ENCODE data around the gene YLPM1. TPM values are rescaled to one million over a fixed set of nuclear protein-coding genes. Genes with fewer than 3 reads are reported as not detected.

YLPM1 gene
- polyA plus RNA-seq, 2 donors, result 10.4 to 13.0 TPM

DNA sequence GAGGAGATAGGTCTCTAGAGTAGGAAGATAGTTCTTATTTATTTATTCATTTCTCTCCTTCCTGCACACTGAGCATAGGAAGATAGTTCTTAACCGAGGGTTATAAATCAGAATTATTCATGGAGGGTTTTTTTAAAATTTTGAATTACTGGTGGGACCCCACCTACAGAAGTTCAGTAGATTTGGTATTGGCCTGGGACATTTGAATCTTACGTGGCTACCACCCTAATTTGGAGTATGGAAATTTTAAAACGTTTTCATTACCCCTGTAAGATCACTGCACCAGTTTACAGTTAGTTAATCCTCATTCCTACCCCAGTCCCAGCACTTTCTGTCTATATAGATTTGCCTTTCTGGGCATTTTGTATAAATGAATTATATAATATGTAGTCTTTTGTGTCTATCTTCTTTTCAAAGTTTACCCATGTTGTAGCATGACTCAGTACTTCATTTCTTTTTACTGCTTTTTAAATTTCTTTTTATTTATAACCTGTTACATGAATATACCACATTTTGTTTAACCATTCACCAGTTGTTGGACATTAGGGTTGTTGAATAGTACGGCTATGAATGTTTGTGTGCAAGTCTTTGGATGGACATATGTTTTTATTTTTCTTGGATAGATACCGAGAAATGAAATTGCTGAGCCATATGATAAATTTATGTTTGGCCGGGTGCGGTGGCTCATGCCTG lies 44.9 kb downstream of the YLPM1 start:
- H3K9me3 ChIP-seq (ENCODE audit: control insufficient read depth in 2 of 2, insufficient read depth in 1 of 2, low read depth in 1 of 2, low read length in 1 of 2), result no peaks in the 10 kb centered on the region
- no peak overlapping the region for H3K4me3 ChIP-seq (ENCODE audit: low read depth in 1 of 2, low read length in 2 of 2)
- WGBS, 2 donors, result 91 to 92% methylated on average over 7 of the region's 7 CpGs
- H3K36me3 ChIP-seq (ENCODE audit: control insufficient read depth in 2 of 2, insufficient read depth in 2 of 2, low read length in 1 of 2), result peaks cover 10 to 15% of the 10 kb centered on the region in 2 donors
- no peaks in the 10 kb centered on the region for H3K4me1 ChIP-seq (ENCODE audit: control insufficient read depth in 2 of 2, insufficient read depth in 2 of 2, low read length in 1 of 2)
- no peaks in the 10 kb centered on the region for H3K27me3 ChIP-seq (ENCODE audit: control insufficient read depth in 1 of 2, insufficient read depth in 2 of 2, low read length in 2 of 2)
- no peak overlapping the region for H3K27ac ChIP-seq (ENCODE audit: low read depth in 2 of 2, low read length in 1 of 2)

DNA sequence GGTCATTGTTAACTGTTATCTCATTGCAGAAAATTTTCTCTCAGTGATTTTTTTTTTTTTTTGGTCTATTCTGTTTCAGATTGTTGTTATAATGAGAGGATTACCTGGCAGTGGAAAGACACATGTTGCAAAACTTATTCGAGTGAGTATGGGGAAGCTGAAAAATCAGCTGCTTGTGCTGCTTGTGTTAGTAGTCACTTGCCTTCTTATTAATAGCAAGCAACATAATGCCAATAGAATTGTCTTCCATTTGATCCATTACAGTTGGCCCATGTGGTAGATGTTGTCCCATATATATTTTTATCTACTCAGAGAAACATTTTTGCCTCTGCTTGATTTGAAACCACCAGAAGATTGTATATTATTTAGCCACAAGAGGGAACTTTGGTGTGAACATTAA lies 53.0 kb downstream of the YLPM1 start:
- Histone ChIP-seq H3K4me1 (ENCODE audit: control insufficient read depth in 2 of 2, insufficient read depth in 2 of 2, low read length in 1 of 2) (no peaks in the 10 kb centered on the region), H3K9me3 (ENCODE audit: control insufficient read depth in 2 of 2, insufficient read depth in 1 of 2, low read depth in 1 of 2, low read length in 1 of 2) (no peaks in the 10 kb centered on the region), H3K36me3 (ENCODE audit: control insufficient read depth in 2 of 2, insufficient read depth in 2 of 2, low read length in 1 of 2) (peaks cover 10 to 14% of the 10 kb centered on the region in 2 donors), H3K27ac (ENCODE audit: low read depth in 2 of 2, low read length in 1 of 2) (no peak overlapping the region), H3K4me3 (ENCODE audit: low read depth in 1 of 2, low read length in 2 of 2) (no peak overlapping the region), H3K27me3 (ENCODE audit: control insufficient read depth in 1 of 2, insufficient read depth in 2 of 2, low read length in 2 of 2) (no peaks in the 10 kb centered on the region)
- 93 to 94% methylated on average over 1 of the region's 1 CpG for whole genome bisulfite sequencing, 2 donors

DNA sequence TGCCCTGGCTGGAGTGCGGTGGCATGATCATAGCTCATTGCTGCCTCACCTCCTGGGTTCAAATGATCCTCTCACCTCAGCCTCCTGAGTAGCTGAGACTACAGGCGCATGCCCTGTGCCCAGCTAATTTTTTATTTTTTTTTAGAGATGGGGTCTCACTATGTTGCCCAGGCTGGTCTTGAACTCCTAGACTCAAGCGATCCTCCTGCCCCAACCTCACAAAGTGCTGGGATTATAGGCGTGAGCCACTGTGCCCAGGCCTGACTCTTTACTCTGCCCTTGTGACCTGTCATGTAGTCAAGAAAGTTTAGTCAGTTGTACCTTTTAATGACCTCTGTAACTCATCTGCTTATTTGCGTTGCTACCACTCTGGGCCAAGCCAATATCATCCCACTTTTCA lies 57.2 kb downstream of the YLPM1 start:
- no peak overlapping the region for H3K27ac ChIP-seq (ENCODE audit: low read depth in 2 of 2, low read length in 1 of 2)
- no peak overlapping the region for H3K4me3 ChIP-seq (ENCODE audit: low read depth in 1 of 2, low read length in 2 of 2)
- no peaks in the 10 kb centered on the region for H3K9me3 ChIP-seq (ENCODE audit: control insufficient read depth in 2 of 2, insufficient read depth in 1 of 2, low read depth in 1 of 2, low read length in 1 of 2)
- no peaks in the 10 kb centered on the region for H3K27me3 ChIP-seq (ENCODE audit: control insufficient read depth in 1 of 2, insufficient read depth in 2 of 2, low read length in 2 of 2)
- no peaks in the 10 kb centered on the region for H3K4me1 ChIP-seq (ENCODE audit: control insufficient read depth in 2 of 2, insufficient read depth in 2 of 2, low read length in 1 of 2)
- 95 to 98% methylated on average over 5 of the region's 5 CpGs for WGBS, 2 donors
- H3K36me3 ChIP-seq (ENCODE audit: control insufficient read depth in 2 of 2, insufficient read depth in 2 of 2, low read length in 1 of 2), result peaks cover 7% of the 10 kb centered on the region in 2 donors

DNA sequence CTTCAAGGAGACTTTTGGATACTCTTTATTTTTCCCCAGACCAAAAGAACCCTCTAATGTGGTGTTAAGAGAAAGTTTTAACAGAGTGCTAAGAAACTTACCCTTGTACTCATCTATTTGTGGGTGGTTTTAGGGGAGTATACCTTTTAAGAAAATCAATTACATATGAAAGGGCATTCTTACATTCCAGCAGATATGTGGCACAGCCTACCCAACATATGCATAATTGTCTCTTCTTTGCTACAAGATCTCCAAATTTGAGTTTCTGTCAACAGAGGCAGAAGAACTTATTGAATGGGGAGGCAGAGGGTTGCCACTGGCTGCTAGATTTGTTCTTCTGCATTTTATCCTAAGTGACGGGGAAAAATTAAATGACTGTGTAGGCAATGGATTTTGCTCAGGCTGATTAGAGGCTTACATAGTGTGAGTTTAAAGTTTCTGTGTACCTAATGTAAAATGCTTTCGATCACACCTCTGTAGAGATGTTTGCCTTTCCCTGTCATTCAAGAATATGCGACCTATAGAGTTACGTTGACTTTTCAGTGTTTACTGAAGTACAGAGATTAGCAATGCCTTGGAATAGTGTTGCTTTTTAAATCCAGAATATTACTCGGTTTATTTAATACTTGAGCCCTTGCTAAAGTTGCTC lies 58.3 kb downstream of the YLPM1 start:
- H3K36me3 ChIP-seq (ENCODE audit: control insufficient read depth in 2 of 2, insufficient read depth in 2 of 2, low read length in 1 of 2), result peaks cover 7% of the 10 kb centered on the region in 2 donors
- H3K27ac ChIP-seq (ENCODE audit: low read depth in 2 of 2, low read length in 1 of 2), result no peak overlapping the region
- no peak overlapping the region for H3K4me3 ChIP-seq (ENCODE audit: low read depth in 1 of 2, low read length in 2 of 2)
- no peaks in the 10 kb centered on the region for H3K4me1 ChIP-seq (ENCODE audit: control insufficient read depth in 2 of 2, insufficient read depth in 2 of 2, low read length in 1 of 2)
- H3K27me3 ChIP-seq (ENCODE audit: control insufficient read depth in 1 of 2, insufficient read depth in 2 of 2, low read length in 2 of 2), result no peaks in the 10 kb centered on the region
- no peaks in the 10 kb centered on the region for H3K9me3 ChIP-seq (ENCODE audit: control insufficient read depth in 2 of 2, insufficient read depth in 1 of 2, low read depth in 1 of 2, low read length in 1 of 2)
- 73 to 88% methylated on average over 5 of the region's 5 CpGs for WGBS, 2 donors

DNA sequence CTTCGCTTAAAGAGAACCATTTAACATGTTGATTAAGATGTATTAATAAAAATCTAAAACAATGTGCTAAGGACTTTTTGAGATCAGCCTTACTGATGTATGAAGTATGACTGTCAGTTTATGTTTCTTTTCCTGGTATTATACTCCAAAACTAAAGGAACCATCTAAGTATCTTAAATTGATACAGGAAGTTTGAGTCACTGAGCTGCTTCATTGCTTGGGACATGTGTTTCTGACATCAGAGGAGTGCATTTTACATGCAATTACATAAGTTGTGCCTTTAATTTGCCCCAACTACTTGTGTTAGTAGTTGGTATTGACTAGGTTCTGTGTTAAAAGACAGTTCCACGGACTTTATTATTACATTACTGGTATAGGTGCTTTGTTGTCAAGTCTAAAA lies 61.9 kb downstream of the YLPM1 start:
- no peaks in the 10 kb centered on the region for H3K27me3 ChIP-seq (ENCODE audit: control insufficient read depth in 1 of 2, insufficient read depth in 2 of 2, low read length in 2 of 2)
- 89 to 92% methylated on average over 2 of the region's 2 CpGs for WGBS, 2 donors
- no peaks in the 10 kb centered on the region for H3K4me1 ChIP-seq (ENCODE audit: control insufficient read depth in 2 of 2, insufficient read depth in 2 of 2, low read length in 1 of 2)
- peaks cover 0 to 7% of the 10 kb centered on the region in 2 donors for H3K36me3 ChIP-seq (ENCODE audit: control insufficient read depth in 2 of 2, insufficient read depth in 2 of 2, low read length in 1 of 2)
- H3K4me3 ChIP-seq (ENCODE audit: low read depth in 1 of 2, low read length in 2 of 2), result no peak overlapping the region
- H3K9me3 ChIP-seq (ENCODE audit: control insufficient read depth in 2 of 2, insufficient read depth in 1 of 2, low read depth in 1 of 2, low read length in 1 of 2), result no peaks in the 10 kb centered on the region
- H3K27ac ChIP-seq (ENCODE audit: low read depth in 2 of 2, low read length in 1 of 2), result no peak overlapping the region

DNA sequence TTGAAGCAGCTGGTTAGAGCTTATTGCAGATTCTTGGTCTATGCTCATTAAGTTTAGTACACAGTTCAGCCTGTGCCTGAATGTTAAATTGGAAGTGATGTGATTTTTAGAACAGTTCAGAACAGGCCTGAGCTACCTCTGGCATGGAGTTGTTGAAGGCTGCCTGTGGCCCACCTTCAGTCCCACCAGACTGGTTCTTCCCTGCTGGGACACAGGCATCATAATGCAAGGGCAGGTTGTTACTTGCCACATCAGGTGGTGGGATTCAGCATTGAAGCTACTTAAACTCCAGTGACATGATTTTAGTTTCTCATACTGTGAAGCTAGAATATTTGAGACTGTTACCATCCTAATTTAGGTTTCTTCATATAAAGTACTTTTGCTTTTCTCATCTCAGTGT lies 63.5 kb downstream of the YLPM1 start:
- no peaks in the 10 kb centered on the region for H3K4me1 ChIP-seq (ENCODE audit: control insufficient read depth in 2 of 2, insufficient read depth in 2 of 2, low read length in 1 of 2)
- no peaks in the 10 kb centered on the region for H3K9me3 ChIP-seq (ENCODE audit: control insufficient read depth in 2 of 2, insufficient read depth in 1 of 2, low read depth in 1 of 2, low read length in 1 of 2)
- peaks cover 5 to 8% of the 10 kb centered on the region in 2 donors for H3K36me3 ChIP-seq (ENCODE audit: control insufficient read depth in 2 of 2, insufficient read depth in 2 of 2, low read length in 1 of 2)
- no peaks in the 10 kb centered on the region for H3K27me3 ChIP-seq (ENCODE audit: control insufficient read depth in 1 of 2, insufficient read depth in 2 of 2, low read length in 2 of 2)
- no peak overlapping the region for H3K27ac ChIP-seq (ENCODE audit: low read depth in 2 of 2, low read length in 1 of 2)
- H3K4me3 ChIP-seq (ENCODE audit: low read depth in 1 of 2, low read length in 2 of 2), result no peak overlapping the region

DNA sequence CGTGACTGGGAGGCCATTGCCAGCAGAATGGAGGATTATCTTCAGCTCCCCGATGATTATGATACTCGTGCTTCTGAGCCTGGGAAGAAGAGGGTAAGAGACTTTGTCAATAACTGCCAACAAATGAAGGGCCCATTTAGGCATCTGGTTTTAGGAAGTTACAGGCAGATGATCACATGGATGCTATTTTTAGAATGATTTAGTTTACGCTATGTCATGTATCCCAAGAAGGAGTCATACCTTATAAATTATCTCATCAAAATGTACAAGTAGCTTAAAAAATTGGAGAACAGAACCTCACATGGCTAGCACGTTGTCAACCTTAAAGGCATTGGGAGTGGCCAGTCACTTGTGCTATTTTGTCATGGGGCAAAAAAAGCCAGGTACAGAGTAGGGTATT lies 66.1 kb downstream of the YLPM1 start:
- no peaks in the 10 kb centered on the region for H3K4me1 ChIP-seq (ENCODE audit: control insufficient read depth in 2 of 2, insufficient read depth in 2 of 2, low read length in 1 of 2)
- no peak overlapping the region for H3K27ac ChIP-seq (ENCODE audit: low read depth in 2 of 2, low read length in 1 of 2)
- H3K36me3 ChIP-seq (ENCODE audit: control insufficient read depth in 2 of 2, insufficient read depth in 2 of 2, low read length in 1 of 2), result peaks cover 5 to 8% of the 10 kb centered on the region in 2 donors
- 88 to 89% methylated on average over 5 of the region's 5 CpGs for WGBS, 2 donors
- H3K4me3 ChIP-seq (ENCODE audit: low read depth in 1 of 2, low read length in 2 of 2), result no peak overlapping the region
- no peaks in the 10 kb centered on the region for H3K9me3 ChIP-seq (ENCODE audit: control insufficient read depth in 2 of 2, insufficient read depth in 1 of 2, low read depth in 1 of 2, low read length in 1 of 2)
- H3K27me3 ChIP-seq (ENCODE audit: control insufficient read depth in 1 of 2, insufficient read depth in 2 of 2, low read length in 2 of 2), result no peaks in the 10 kb centered on the region

DNA sequence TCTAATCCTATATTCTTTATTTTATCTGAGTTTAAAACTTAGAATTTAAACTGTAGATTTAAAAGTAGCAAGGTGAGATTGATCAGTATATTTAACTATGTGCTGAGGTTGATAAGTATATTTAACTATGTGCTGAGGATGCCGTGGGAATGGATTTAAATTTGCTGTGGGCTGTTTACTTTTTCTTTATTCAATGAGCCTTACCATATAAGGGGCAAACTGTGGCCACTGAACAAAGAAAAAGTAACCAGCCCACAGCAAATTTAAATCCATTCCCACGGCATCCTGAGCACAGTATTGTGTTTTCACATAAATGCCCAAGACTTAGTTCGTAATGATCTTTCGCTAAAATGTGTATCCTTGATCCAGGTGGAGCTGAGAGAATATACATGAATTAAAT lies 69.7 kb downstream of the YLPM1 start:
- Histone ChIP-seq H3K4me1 (ENCODE audit: control insufficient read depth in 2 of 2, insufficient read depth in 2 of 2, low read length in 1 of 2) (no peaks in the 10 kb centered on the region), H3K36me3 (ENCODE audit: control insufficient read depth in 2 of 2, insufficient read depth in 2 of 2, low read length in 1 of 2) (peaks cover 5 to 8% of the 10 kb centered on the region in 2 donors), H3K4me3 (ENCODE audit: low read depth in 1 of 2, low read length in 2 of 2) (no peak overlapping the region), H3K9me3 (ENCODE audit: control insufficient read depth in 2 of 2, insufficient read depth in 1 of 2, low read depth in 1 of 2, low read length in 1 of 2) (no peaks in the 10 kb centered on the region), H3K27ac (ENCODE audit: low read depth in 2 of 2, low read length in 1 of 2) (no peak overlapping the region), H3K27me3 (ENCODE audit: control insufficient read depth in 1 of 2, insufficient read depth in 2 of 2, low read length in 2 of 2) (no peaks in the 10 kb centered on the region)
- WGBS, 2 donors, result 89 to 90% methylated on average over 4 of the region's 4 CpGs

DNA sequence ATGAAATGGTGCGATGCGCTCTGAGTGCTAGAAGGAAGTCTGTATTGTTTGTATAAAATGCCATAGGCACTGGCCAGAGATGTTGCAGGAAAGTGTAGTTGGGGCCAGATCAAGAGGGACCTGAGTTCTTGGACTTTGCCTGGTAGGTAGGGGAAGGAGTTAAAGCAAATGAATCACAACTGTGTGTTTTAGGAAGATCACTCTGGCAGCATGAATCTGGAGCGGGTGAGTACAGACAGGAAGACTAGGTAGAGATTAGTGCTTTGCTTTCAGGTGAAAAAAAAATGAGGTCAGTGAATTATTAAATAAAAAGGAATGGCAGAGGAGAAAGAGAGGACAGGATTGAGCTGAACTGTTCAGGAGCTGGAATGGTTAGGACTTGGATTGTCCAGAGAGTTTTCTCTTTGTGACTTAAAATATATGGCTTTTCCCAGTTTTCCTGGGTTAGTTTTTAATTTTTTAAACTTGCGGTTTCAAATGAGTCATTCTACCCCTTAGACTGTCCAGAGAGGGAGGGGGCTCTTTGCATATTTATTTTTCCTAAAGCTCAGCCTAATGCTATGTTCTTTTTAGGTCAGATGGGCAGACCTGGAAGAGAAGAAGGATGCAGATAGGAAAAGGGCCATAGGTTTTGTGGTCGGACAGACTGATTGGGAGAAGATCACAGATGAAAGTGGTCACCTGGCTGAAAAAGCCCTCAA lies 71.7 kb downstream of the YLPM1 start:
- Histone ChIP-seq H3K4me3 (ENCODE audit: low read depth in 1 of 2, low read length in 2 of 2) (no peak overlapping the region), H3K9me3 (ENCODE audit: control insufficient read depth in 2 of 2, insufficient read depth in 1 of 2, low read depth in 1 of 2, low read length in 1 of 2) (no peaks in the 10 kb centered on the region), H3K4me1 (ENCODE audit: control insufficient read depth in 2 of 2, insufficient read depth in 2 of 2, low read length in 1 of 2) (no peaks in the 10 kb centered on the region), H3K36me3 (ENCODE audit: control insufficient read depth in 2 of 2, insufficient read depth in 2 of 2, low read length in 1 of 2) (peaks cover 3 to 5% of the 10 kb centered on the region in 2 donors), H3K27me3 (ENCODE audit: control insufficient read depth in 1 of 2, insufficient read depth in 2 of 2, low read length in 2 of 2) (no peaks in the 10 kb centered on the region), H3K27ac (ENCODE audit: low read depth in 2 of 2, low read length in 1 of 2) (no peak overlapping the region)
- 76 to 88% methylated on average over 5 of the region's 5 CpGs for WGBS, 2 donors
